ENCODE measurements around the gene GLT1D1.
A peak's percentile ranks its signal among the peaks of the same experiment; 100 is the strongest.

GLT1D1 gene

DNA sequence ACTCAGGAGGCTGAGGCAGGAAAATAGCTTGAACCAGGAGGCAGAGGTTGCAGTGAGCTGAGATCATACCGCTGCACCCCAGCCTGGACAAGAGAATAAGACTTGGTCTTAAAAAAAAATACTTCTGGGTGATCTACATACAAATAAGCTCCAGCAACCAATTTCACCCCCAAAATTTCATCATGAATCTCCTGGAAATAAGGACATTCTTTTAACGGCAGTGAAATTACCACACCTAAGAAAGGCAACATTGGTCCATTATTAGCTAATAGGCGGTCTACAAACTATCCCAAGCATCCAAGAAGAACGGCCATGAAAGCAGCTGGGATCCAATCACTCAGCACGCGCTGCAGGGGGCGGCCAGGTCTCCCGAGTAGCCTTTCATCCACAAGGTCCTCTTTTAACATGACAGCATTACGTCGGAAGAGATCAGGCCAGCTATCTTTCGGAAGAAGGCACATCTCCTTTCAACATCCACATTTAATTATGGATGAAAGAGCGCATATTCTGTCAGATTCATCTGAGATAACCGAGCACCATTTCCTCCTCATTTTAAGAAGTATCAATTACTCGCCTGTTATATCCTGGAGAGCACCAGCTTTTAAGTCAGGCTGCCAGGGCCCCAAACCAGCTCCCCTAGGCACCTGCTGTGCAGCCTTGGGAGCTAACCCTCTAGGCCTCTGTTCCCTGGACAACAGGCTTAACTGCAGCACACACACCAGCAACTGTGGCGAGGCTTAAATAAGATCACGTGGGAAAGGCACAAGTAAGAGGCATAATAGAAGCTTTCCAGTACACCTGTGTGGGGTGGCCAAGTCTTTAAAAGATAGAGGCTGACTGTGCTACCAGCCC lies 33.8 kb upstream of the GLT1D1 start:
- DNase-seq (ENCODE audit: insufficient read length, low spot score), result no peak
- TF ChIP-seq TAF1 (IDR thresholded peaks at IDR 0.05; ENCODE audit: low read depth, low read length) (peak; percentile 18; the same call in 1 of the 2 replicates), SPI1 (IDR thresholded peaks at IDR 0.05; ENCODE audit: low read depth, low read length) (no peak)
- peak; percentile 76 for FAIRE-seq

DNA sequence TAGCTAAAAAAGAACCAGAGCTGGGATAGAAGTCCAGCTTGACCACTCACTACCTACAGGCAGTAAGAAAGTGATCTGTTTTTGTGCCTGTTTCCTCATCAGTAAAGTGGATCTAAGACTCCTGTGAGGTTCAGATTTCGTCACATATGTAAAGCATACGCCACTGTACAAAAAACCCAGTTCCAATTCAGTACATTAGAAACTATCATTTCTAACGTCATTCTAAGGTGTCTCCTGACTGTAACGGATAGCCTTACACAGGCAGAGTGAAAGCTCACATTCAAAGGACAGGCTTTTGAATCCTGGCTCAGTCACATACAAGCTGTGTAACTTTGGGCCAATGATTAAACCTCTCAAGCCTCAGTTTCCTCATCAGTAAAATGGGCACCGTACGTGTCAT lies 33.0 kb upstream of the GLT1D1 start:
- FAIRE-seq (no peak), DNase-seq (ENCODE audit: insufficient read length, low spot score) (no peak)
- TF ChIP-seq TAF1 (IDR thresholded peaks at IDR 0.05; ENCODE audit: low read depth, low read length) (peak; percentile 12; the same call in 1 of the 2 replicates), PAX5 (IDR thresholded peaks at IDR 0.05; ENCODE audit: insufficient read depth, low read length, severe bottlenecking) (no peak), POU2F2 (IDR thresholded peaks at IDR 0.05; ENCODE audit: low read depth, low read length) (0 out of 2 replicates have a peak, but pooled peaks have one; percentile 7), POLR2AphosphoS5 (IDR thresholded peaks at IDR 0.05; ENCODE audit: low read depth, low read length) (peak; percentile 5; the same call in 1 of the 2 replicates)

DNA sequence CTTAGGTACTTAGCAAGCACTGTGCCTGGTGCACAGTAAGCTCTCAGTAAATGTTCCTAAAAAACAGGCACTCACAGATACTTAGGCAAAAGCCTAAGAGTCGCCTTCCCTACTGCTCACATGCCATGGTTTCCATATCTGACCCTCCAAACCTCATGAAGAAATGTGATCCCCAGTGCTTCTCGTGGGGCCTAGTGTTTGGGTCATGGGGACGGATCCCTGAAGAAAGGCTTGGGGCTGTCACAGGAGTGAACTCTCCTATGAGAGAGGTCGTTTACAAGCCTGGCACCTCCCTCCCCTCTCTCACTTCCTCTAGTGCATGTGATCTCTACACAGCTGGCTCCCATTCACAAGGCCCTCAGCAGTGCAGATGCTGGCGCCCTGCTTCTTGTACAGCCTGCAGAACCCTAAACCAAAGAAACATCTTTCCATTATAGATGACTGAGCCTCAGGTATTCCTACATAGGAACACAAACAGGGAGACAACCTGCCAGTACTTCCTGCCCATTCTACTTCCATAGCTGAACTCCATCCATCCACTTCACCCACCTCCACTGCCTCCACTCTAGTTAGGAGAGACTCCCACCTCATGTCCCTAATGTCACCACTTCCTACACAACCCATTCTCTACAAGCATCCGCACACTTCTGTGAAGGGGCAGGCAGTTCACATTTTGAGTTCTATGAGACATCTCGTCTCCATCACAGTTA lies 32.4 kb upstream of the GLT1D1 start:
- 0 out of 2 replicates have a peak, but pooled peaks have one; percentile 34 for TF ChIP-seq POU2F2 (IDR thresholded peaks at IDR 0.05; ENCODE audit: low read depth, low read length)
- peak; percentile 67 for TF ChIP-seq POLR2AphosphoS5 (IDR thresholded peaks at IDR 0.05; ENCODE audit: low read depth, low read length)
- peak; percentile 92 for TF ChIP-seq TAF1 (IDR thresholded peaks at IDR 0.05; ENCODE audit: low read depth, low read length)
- TF ChIP-seq SPI1 (IDR thresholded peaks at IDR 0.05; ENCODE audit: low read depth, low read length), result peak; percentile 93
- peak; percentile 86 for TF ChIP-seq POLR2A (IDR thresholded peaks at IDR 0.05; ENCODE audit: low read depth, low read length)
- TF ChIP-seq PAX5 (IDR thresholded peaks at IDR 0.05; ENCODE audit: insufficient read depth, low read length, severe bottlenecking), result no peak
- FAIRE-seq (peak; percentile 97), DNase-seq (ENCODE audit: insufficient read length, low spot score) (no peak)

DNA sequence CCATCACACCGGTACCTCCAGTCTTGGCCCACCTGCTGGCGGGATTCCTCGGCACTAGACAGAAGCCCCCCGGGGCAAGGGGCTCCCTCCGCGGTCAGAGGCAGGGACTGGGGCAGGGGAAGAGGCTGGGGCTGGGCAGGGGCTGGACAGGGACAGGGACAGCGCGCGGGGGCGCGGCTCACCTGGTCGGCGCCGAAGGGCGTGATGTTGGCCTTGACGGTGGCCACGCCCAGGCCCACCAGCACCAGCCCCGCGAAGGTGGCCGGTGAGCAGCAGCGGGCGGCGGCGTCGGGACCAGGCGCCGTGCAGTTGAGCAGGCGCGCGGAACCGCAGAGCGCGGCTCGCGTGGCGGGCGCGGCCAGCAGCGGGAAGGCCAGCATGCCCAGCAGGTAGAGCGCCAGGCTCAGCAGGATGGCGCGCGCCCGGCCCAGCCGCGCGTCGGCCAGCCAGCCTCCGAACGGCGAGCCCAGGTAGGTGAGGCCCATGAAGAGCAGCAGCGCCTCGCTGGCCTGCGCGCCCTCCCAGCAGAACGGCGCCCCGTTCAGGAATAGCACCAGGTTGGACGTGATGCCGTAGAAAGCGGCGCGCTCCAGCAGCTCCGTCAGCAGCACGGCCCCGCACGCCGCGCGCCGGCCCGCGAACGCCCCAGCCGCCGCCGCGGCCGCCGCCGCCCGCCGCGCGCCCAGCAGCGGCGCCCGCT lies 29.9 kb upstream of the GLT1D1 start:
- no peak for DNase-seq (ENCODE audit: insufficient read length, low spot score)
- TF ChIP-seq POLR2AphosphoS5 (IDR thresholded peaks at IDR 0.05; ENCODE audit: low read depth, low read length) (peak; percentile 12; the same call in 1 of the 2 replicates), POLR2A (IDR thresholded peaks at IDR 0.05; ENCODE audit: low read depth, low read length) (no peak; the same call in 1 of the 2 replicates), POU2F2 (IDR thresholded peaks at IDR 0.05; ENCODE audit: low read depth, low read length) (no peak), TAF1 (IDR thresholded peaks at IDR 0.05; ENCODE audit: low read depth, low read length) (no peak)
- no peak for FAIRE-seq

DNA sequence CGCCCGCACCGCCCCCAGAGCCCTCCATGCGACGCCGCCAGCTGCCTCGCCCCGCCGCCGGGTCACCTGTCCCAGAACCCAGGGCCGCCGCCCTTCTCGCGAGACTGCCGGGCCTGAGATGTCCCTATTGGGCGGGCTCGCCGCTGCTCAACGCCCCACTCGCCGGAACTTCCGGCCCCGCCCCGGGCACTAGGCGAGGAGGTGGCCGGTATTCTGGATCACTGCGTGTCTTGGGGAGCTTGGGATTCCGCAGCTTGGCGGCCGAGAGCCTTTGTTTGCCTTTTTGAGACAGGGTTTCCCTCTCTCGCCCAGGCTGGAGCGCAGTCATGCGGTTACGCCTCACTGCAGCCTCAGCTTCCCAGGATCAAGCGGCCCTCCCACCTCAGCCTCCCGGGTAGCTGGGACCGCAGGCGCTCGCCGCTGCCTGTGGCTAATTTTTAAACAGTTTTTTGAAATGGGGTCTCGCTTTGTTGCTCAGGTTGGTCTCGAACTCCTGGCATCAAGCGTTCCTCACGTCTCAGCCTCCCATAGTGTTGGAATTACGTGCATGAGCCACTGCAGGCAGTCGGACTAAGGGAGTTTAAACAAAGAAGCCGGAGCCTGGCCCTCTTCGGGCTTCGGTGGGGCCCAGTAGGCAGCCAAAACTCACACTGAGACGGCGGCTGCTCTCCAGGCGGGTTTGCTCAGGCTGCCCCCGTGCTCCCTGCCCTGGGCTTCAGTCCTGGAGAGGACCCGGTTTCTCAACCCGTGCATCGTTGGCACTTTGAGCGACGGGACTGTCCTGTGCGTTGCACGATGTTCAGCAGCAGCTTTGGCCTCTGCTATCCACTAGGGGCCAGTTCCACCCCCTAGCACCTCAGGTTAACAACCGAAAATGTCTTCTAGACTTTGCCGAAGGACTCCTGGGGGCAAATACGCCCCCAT lies 29.1 kb upstream of the GLT1D1 start, which contains the start of gene SLC15A4:
Gene SLC15A4 (minus strand): TSS at position 43 of the 924 bp plus-strand sequence. CDS start 15 bp downstream, at position 28.
- FAIRE-seq, result peak; percentile 94
- TF ChIP-seq POLR2AphosphoS5 (IDR thresholded peaks at IDR 0.05; ENCODE audit: low read depth, low read length), result peak; percentile 92
- peak; percentile 93 for TF ChIP-seq POLR2A (IDR thresholded peaks at IDR 0.05; ENCODE audit: low read depth, low read length)
- TF ChIP-seq TAF1 (IDR thresholded peaks at IDR 0.05; ENCODE audit: low read depth, low read length), result peak; percentile 90
- no peak for TF ChIP-seq SPI1 (IDR thresholded peaks at IDR 0.05; ENCODE audit: low read depth, low read length)
- TF ChIP-seq PAX5 (IDR thresholded peaks at IDR 0.05; ENCODE audit: insufficient read depth, low read length, severe bottlenecking), result peak; percentile 16

DNA sequence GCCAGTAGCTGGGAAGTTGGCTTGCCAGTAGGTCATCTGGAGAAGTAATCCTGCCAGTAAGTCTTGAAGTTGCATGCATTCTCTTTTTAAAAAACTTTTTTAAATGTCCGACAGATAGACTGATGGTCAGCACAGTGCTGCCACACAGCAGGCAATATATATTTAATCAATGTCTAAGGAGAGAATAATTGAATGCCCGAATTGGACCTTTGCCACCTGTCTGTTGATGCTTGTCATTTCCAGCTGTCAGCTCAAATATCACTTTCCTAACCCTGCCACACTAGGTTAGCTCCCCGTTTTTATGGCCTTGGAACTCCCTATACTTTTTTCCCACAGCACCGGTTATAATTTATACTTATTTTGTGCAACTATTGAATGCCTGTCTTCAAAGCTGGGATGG lies 27.4 kb upstream of the GLT1D1 start:
- TF ChIP-seq POU2F2 (IDR thresholded peaks at IDR 0.05; ENCODE audit: low read depth, low read length) (no peak), POLR2AphosphoS5 (IDR thresholded peaks at IDR 0.05; ENCODE audit: low read depth, low read length) (no peak), SPI1 (IDR thresholded peaks at IDR 0.05; ENCODE audit: low read depth, low read length) (no peak), PAX5 (IDR thresholded peaks at IDR 0.05; ENCODE audit: insufficient read depth, low read length, severe bottlenecking) (no peak), POLR2A (IDR thresholded peaks at IDR 0.05; ENCODE audit: low read depth, low read length) (no peak), TAF1 (IDR thresholded peaks at IDR 0.05; ENCODE audit: low read depth, low read length) (no peak)
- no peak for DNase-seq (ENCODE audit: insufficient read length, low spot score)
- FAIRE-seq, result no peak

More for the DNA sequence above, 29.1 kb upstream of the GLT1D1 start, which contains the start of gene SLC15A4:
- peak; percentile 95 for DNase-seq (ENCODE audit: insufficient read length, low spot score)

DNA sequence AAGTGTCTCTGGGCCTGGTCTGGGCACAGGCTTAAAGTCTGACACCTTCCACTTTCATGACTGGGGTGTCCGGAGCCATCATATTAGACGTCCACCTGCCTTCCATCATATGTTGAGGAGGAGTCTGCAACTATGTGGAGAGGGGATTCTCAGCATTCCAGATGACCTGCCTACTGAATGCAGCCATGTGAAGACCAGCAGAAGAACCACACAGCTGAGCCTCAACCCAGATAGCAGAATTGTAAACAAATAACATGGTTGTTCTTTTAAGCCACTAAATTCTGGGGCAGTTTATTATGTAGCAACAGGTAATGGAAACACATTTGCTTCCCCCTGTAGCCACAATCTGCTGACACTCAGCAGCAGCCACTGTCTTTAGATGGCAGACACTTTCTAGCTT lies 25.6 kb upstream of the GLT1D1 start:
- TF ChIP-seq POU2F2 (IDR thresholded peaks at IDR 0.05; ENCODE audit: low read depth, low read length) (no peak), PAX5 (IDR thresholded peaks at IDR 0.05; ENCODE audit: insufficient read depth, low read length, severe bottlenecking) (no peak), POLR2AphosphoS5 (IDR thresholded peaks at IDR 0.05; ENCODE audit: low read depth, low read length) (no peak), SPI1 (IDR thresholded peaks at IDR 0.05; ENCODE audit: low read depth, low read length) (no peak), POLR2A (IDR thresholded peaks at IDR 0.05; ENCODE audit: low read depth, low read length) (no peak), TAF1 (IDR thresholded peaks at IDR 0.05; ENCODE audit: low read depth, low read length) (no peak)
- DNase-seq (ENCODE audit: insufficient read length, low spot score) (no peak), FAIRE-seq (no peak)

DNA sequence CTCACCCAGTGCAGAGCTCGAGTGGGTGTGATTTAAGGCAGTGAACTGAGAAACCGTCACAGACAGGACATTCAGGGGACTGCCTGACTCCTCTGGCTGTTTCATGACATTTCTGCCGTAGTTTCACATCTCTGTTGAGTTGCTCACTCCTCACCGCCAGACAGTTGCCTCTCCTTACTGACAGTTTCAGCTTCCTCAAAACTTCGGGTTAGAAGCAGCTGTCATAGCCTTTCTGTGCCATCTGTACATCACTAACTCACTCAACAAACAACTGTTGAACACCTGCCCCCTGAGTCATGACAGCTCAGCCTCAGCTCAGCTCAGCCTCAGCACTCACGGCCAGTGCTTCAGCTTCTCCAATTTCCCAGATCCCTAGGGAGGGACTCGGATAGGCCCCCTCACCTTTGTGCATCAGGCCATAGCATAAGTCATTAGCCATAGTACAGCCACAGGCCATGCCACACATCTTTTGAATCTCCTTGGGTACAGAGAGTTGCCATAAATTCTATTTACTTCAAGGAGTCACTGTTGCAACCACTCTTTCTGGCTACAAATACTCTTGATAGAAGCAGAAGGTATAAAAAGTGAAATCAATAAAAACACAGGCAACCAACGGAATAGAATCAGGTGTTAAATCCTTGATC lies 23.3 kb upstream of the GLT1D1 start:
- DNase-seq (ENCODE audit: insufficient read length, low spot score), result no peak
- TF ChIP-seq PAX5 (IDR thresholded peaks at IDR 0.05; ENCODE audit: insufficient read depth, low read length, severe bottlenecking) (no peak), SPI1 (IDR thresholded peaks at IDR 0.05; ENCODE audit: low read depth, low read length) (peak; percentile 79), POU2F2 (IDR thresholded peaks at IDR 0.05; ENCODE audit: low read depth, low read length) (peak; percentile 49; the same call in 1 of the 2 replicates), POLR2AphosphoS5 (IDR thresholded peaks at IDR 0.05; ENCODE audit: low read depth, low read length) (0 out of 2 replicates have a peak, but pooled peaks have one; percentile 17), POLR2A (IDR thresholded peaks at IDR 0.05; ENCODE audit: low read depth, low read length) (0 out of 2 replicates have a peak, but pooled peaks have one; percentile 27), TAF1 (IDR thresholded peaks at IDR 0.05; ENCODE audit: low read depth, low read length) (peak; percentile 42; the same call in 1 of the 2 replicates)
- peak; percentile 99 for FAIRE-seq

Data from GM12891 (cell line).